Endothelial cell of umbilical vein (primary cell): Measurements from ENCODE around the gene UGT1A3. TPM values are rescaled to one million over a fixed set of nuclear protein-coding genes. Genes with fewer than 3 reads are reported as not detected.
A peak's percentile ranks its signal among the peaks of the same experiment; 100 is the strongest.

Source experiments
- BruUV-seq: library from RNA; stranded (reverse); fragments of 400-500 nt; replicated peaks from 2 replicates; lab custom pipeline; 2021; lab: Mats Ljungman, UMichigan
- CTCF ChIA-PET: fragments of 300-600, 350-600 bp; sonication (Branson Sonifier 250); formaldehyde crosslinking; loops from one replicate; lab custom pipeline; 2021; ENCODE audit warnings: antibody characterized with exemption, inconsistent platforms; lab: Charles Lee
- POLR2A ChIA-PET: fragments of 300-600, 350-600 bp; sonication (Branson Sonifier 250); formaldehyde crosslinking; loops from one replicate; lab custom pipeline; 2021; ENCODE audit warnings: antibody characterized with exemption, inconsistent platforms; lab: Charles Lee
- DNase-seq: peaks from one replicate; pipeline ENCODE4 v3.0.0-alpha.2; 2011; ENCODE audit warnings: low read depth, low spot score
- FAIRE-seq: peaks from 2 replicates; lab custom pipeline; 2011; peaks lifted over from hg19 to GRCh38; lab: Jason Lieb, UNC
- H2AFZ ChIP-seq: 2 replicates; pipeline ENCODE4 v1.6.0; 2012; ENCODE audit warnings: low read depth, low read length, control low read depth, inconsistent platforms
- H3K27ac ChIP-seq: 2 replicates; pipeline ENCODE4 v1.5.1; 2011; ENCODE audit warnings: low read depth, mild to moderate bottlenecking, control low read depth, low read length, moderate library complexity; ENCODE audit not compliant: insufficient read depth
- H3K27me3 ChIP-seq, 2 experiments: 2 replicates each; pipeline versions ENCODE4 v1.6.0 to v1.6.1; 2011; ENCODE audit warnings: low read length in 2 of 2, mixed read lengths in 1 of 2; ENCODE audit not compliant: control insufficient read depth in 2 of 2, insufficient read depth in 2 of 2
- H3K36me3 ChIP-seq, 2 experiments: 2 replicates in 1 of 2; 3 replicates in 1 of 2; pipeline ENCODE4 v1.5.1; 2011; ENCODE audit warnings: low read length in 2 of 2, mild to moderate bottlenecking in 1 of 2, moderate library complexity in 1 of 2; ENCODE audit not compliant: control insufficient read depth in 2 of 2, insufficient read depth in 2 of 2; ENCODE audit errors: extremely low read depth in 1 of 2
- H3K4me1 ChIP-seq: 3 replicates; pipeline ENCODE4 v1.5.1; 2011; ENCODE audit warnings: mild to moderate bottlenecking, low read length; ENCODE audit not compliant: control insufficient read depth, insufficient read depth; ENCODE audit errors: extremely low read depth
- H3K4me2 ChIP-seq: 2 replicates; pipeline ENCODE4 v1.6.1; 2011; ENCODE audit warnings: low read length, control low read depth, mixed read lengths; ENCODE audit not compliant: insufficient read depth
- H3K4me3 ChIP-seq, 3 experiments: fragments of 200-600 bp in 1 of 3; sonication (generic), shearing (Covaris generic) in 1 of 3; replicated peaks in 1 of 3; 2 replicates each; pipeline ENCODE4 v1.5.1; 2011 to 2016; ENCODE audit warnings: control low read depth in 3 of 3, low read length in 3 of 3, mild to moderate bottlenecking in 2 of 3, inconsistent platforms in 1 of 3, low read depth in 1 of 3, moderate library complexity in 1 of 3; ENCODE audit not compliant: insufficient read depth in 1 of 3
- H3K79me2 ChIP-seq: 2 replicates; pipeline ENCODE4 v1.6.0; 2012; ENCODE audit warnings: low read length, inconsistent platforms; ENCODE audit not compliant: control insufficient read depth, insufficient read depth
- H3K9ac ChIP-seq: replicated peaks from 2 replicates; pipeline ENCODE3; 2011; ENCODE audit warnings: low read length, control low read depth; ENCODE audit not compliant: insufficient read depth; ENCODE audit errors: extremely low read depth
- H3K9me1 ChIP-seq: replicated peaks from 3 replicates; pipeline ENCODE4 v1.6.0; 2011; ENCODE audit warnings: mild to moderate bottlenecking, low read length; ENCODE audit not compliant: control insufficient read depth, insufficient read depth; ENCODE audit errors: extremely low read depth
- H3K9me3 ChIP-seq: replicated peaks from 2 replicates; pipeline ENCODE4 v1.5.1; 2012; ENCODE audit warnings: low read length, inconsistent platforms; ENCODE audit not compliant: control insufficient read depth, insufficient read depth
- H4K20me1 ChIP-seq: replicated peaks from 2 replicates; pipeline ENCODE3; 2011; ENCODE audit warnings: mild to moderate bottlenecking, low read length; ENCODE audit not compliant: control insufficient read depth, insufficient read depth; ENCODE audit errors: extremely low read depth
- CTCF ChIP-seq, 2 donors: IDR thresholded peaks; 1 replicate in 1 of 2; 2 replicates in 1 of 2; pipeline ENCODE4 v1.5.1; 2011; ENCODE audit warnings: low read length in 2 of 2, mild to moderate bottlenecking in 2 of 2, moderate library complexity in 2 of 2, control low read depth in 1 of 2, inconsistent platforms in 1 of 2, low read depth in 1 of 2; ENCODE audit not compliant: insufficient read depth in 1 of 2; ENCODE audit errors: extremely low read depth in 1 of 2
- EZH2 ChIP-seq: IDR thresholded peaks from 2 replicates; pipeline ENCODE4 v1.6.1; 2012; ENCODE audit warnings: borderline replicate concordance, low read depth, mild to moderate bottlenecking, moderate library complexity, low read length, inconsistent platforms; ENCODE audit not compliant: severe bottlenecking
- FOS ChIP-seq: IDR thresholded peaks from 2 replicates; pipeline ENCODE4 v1.6.1; 2011; ENCODE audit warnings: mild to moderate bottlenecking, low read length, moderate library complexity, borderline replicate concordance; ENCODE audit not compliant: insufficient read depth
- GATA2 ChIP-seq: IDR thresholded peaks from 2 replicates; pipeline ENCODE4 v1.7.0; 2011; ENCODE audit warnings: low read depth, mild to moderate bottlenecking, moderate library complexity, mixed read lengths, low read length; ENCODE audit not compliant: insufficient read length, insufficient read depth
- JUN ChIP-seq: IDR thresholded peaks from 2 replicates; pipeline ENCODE4 v1.6.1; 2011; ENCODE audit warnings: borderline replicate concordance, low read depth; ENCODE audit not compliant: insufficient read length, insufficient read depth
- MAX ChIP-seq: IDR thresholded peaks from 2 replicates; pipeline ENCODE4 v1.6.1; 2011; ENCODE audit not compliant: insufficient read depth, insufficient read length
- MYC ChIP-seq: IDR thresholded peaks from one replicate; pipeline ENCODE4 v1.6.1; 2011; ENCODE audit warnings: mild to moderate bottlenecking, low read depth, low read length
- POLR2A ChIP-seq: IDR thresholded peaks from 2 replicates; pipeline ENCODE4 v1.6.1; 2012; ENCODE audit warnings: low read depth, mild to moderate bottlenecking, control low read depth, low read length
- POLR2AphosphoS5 ChIP-seq: IDR thresholded peaks from 2 replicates; pipeline ENCODE4 v1.6.1; 2012; ENCODE audit warnings: low read depth, mild to moderate bottlenecking, control low read depth, low read length, moderate library complexity; ENCODE audit not compliant: insufficient read depth
- dilution Hi-C: fragments of 300-500 bp; cut with MboI; formaldehyde crosslinking; loops from one replicate; pipeline ENCODE4 v1.15.0; 2019; ENCODE audit warnings: low sequenced_read_pairs; ENCODE audit not compliant: extremely low pct_ligation_motif_present
- intact Hi-C: fragments of 100-400 bp; cut with micrococcal nuclease; formaldehyde crosslinking; loops from one replicate; pipeline ENCODE4 v1.10.0; 2022
- polyA plus RNA-seq, 4 experiments: library from polyadenylated mRNA; depleted of rRNA in 3 of 4; stranded (reverse) in 3 of 4; unstranded in 1 of 4; fragments of >200 nt; gene quantifications; 2 replicates each; pipeline versions ENCODE4 v1.2.1 to v1.2.3, GENCODE V29; 2011 to 2012; ENCODE audit warnings: missing spikeins in 1 of 4
- total RNA-seq: library from RNA; stranded (reverse); gene quantifications from 2 replicates; pipeline ENCODE4 v1.2.3, GENCODE V29; 2021

Gene UGT1A3
- total and polyA plus RNA-seq, 2 donors (not counting 3 experiments of a cell fraction or from before 2014, with no cell fraction given): not detected

DNA sequence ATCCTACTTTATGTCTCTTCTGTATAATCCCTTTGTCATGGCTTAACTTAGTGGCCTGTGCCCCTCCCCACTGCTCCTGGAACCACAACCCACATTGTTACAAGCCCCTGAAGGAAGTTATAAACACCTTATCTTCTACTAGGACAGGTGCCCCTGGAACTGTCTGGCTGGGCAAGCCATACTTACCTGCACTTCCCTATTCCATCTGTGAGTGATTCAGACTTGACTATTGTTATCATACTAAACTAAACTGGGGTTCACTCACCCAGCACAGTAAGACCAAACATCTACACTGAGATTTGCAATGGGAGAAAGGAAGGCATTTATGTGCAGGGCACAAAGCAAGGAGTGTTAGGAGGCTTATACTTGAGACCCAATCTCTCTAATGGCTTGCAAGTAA, 39.8 kb upstream of the UGT1A3 start:
- TF ChIP-seq POLR2AphosphoS5: no peak
- no peak for TF ChIP-seq MYC
- no peak for TF ChIP-seq GATA2
- TF ChIP-seq MAX: no peak
- TF ChIP-seq EZH2: no peak
- TF ChIP-seq POLR2A: no peak
- no peak for TF ChIP-seq FOS
- TF ChIP-seq CTCF (IDR thresholded peaks at IDR 0.05; ENCODE audit: extremely low read depth in 1 of 2, insufficient read depth in 1 of 2, low read depth in 1 of 2, low read length in 2 of 2): no peak
- TF ChIP-seq JUN: no peak
- ChIA-PET POLR2A (no interaction called here), CTCF (interaction anchor here (1.0 to 1.5 kb wide), 3 partner anchors 18 to 275 kb away, joined by 3 to 4 read pairs (median 3); no protein-coding TSS in a partner anchor)
- H3K4me2 ChIP-seq: peak overlapping the region; percentile 31
- no TSS peak for BruUV-seq
- H4K20me1 ChIP-seq: no peaks in the 10 kb centered on the region
- no peak for FAIRE-seq
- no peak overlapping the region for H2AFZ ChIP-seq
- no peaks in the 10 kb centered on the region for H3K9me3 ChIP-seq
- H3K4me1 ChIP-seq: peaks cover 17% of the 10 kb centered on the region
- H3K4me3 ChIP-seq: no peak overlapping the region
- peak overlapping the region; percentile 64 for H3K27ac ChIP-seq
- DNase-seq: no peak
- intact Hi-C loops (loop anchor here (1.0 kb wide), 1 partner anchor 11 kb away; no protein-coding TSS in a partner anchor), dilution Hi-C loops (no loop called here)
- H3K9ac ChIP-seq: peak overlapping the region; percentile 15
- H3K36me3 ChIP-seq: no peaks in the 10 kb centered on the region
- H3K79me2 ChIP-seq: no peaks in the 10 kb centered on the region
- H3K27me3 ChIP-seq: no peaks in the 10 kb centered on the region
- no peaks in the 10 kb centered on the region for H3K9me1 ChIP-seq
